Neural cell (in vitro differentiated cells): ENCODE data around the gene PTPN5. TPM values are rescaled to one million over a fixed set of nuclear protein-coding genes. Genes with fewer than 3 reads are reported as not detected.

Source experiments
- H2AFZ ChIP-seq: fragments of 200-600, 300-800 bp; sonication (generic), shearing (Covaris generic); 2 replicates; pipeline ENCODE4 v1.6.0; 2014; ENCODE audit warnings: low read depth, mild to moderate bottlenecking, antibody characterized with exemption, low read length, moderate library complexity
- H3F3A ChIP-seq: fragments of 200-600 bp; shearing (Covaris generic); 2 replicates; pipeline ENCODE4 v1.6.1; 2016; ENCODE audit warnings: mild to moderate bottlenecking, moderate library complexity, mixed read lengths, antibody characterized with exemption, low read length; ENCODE audit not compliant: insufficient read depth, poor library complexity, severe bottlenecking
- H3K27ac ChIP-seq: fragments of 200-600, 300-800 bp; sonication (generic), shearing (Covaris generic); 2 replicates; pipeline ENCODE4 v1.5.1; 2014; ENCODE audit warnings: mild to moderate bottlenecking, low read length, moderate library complexity
- H3K27me3 ChIP-seq: fragments of 300-800, 200-600 bp; sonication (generic), shearing (Covaris generic); 2 replicates; pipeline ENCODE4 v1.6.0; 2014; ENCODE audit warnings: mild to moderate bottlenecking, low read depth, low read length, moderate library complexity; ENCODE audit not compliant: insufficient read depth
- H3K36me3 ChIP-seq: fragments of 300-800, 200-600 bp; sonication (generic), shearing (Covaris generic); 2 replicates; pipeline ENCODE4 v1.5.1; 2014; ENCODE audit warnings: mild to moderate bottlenecking, antibody characterized with exemption, low read length, moderate library complexity; ENCODE audit not compliant: insufficient read depth
- H3K4me2 ChIP-seq: fragments of 300-800, 200-600 bp; sonication (generic), shearing (Covaris generic); 2 replicates; pipeline ENCODE4 v1.6.0; 2014; ENCODE audit warnings: mild to moderate bottlenecking, low read length
- H3K4me3 ChIP-seq: fragments of 300-800, 200-600 bp; sonication (generic), shearing (Covaris generic); 2 replicates; pipeline ENCODE4 v1.5.1; 2014; ENCODE audit warnings: mild to moderate bottlenecking, low read length, moderate library complexity
- H3K79me2 ChIP-seq: fragments of 200-600 bp; shearing (Covaris generic); replicated peaks from 2 replicates; pipeline ENCODE4 v1.6.0; 2014; ENCODE audit warnings: mild to moderate bottlenecking, low read length, moderate library complexity; ENCODE audit not compliant: insufficient read depth
- H3K9ac ChIP-seq: fragments of 300-800, 200-600 bp; sonication (generic), shearing (Covaris generic); 2 replicates; pipeline ENCODE4 v1.6.1; 2016; ENCODE audit warnings: mild to moderate bottlenecking, low read length, mixed read lengths
- H3K9me2 ChIP-seq: fragments of 200-600 bp; shearing (Covaris generic); 2 replicates; pipeline ENCODE4 v1.6.1; 2016; ENCODE audit warnings: mild to moderate bottlenecking, low read length, mixed read lengths; ENCODE audit not compliant: insufficient read depth
- H3K9me3 ChIP-seq: fragments of 200-600, 300-800 bp; sonication (generic), shearing (Covaris generic); 2 replicates; pipeline ENCODE4 v1.6.1; 2016; ENCODE audit warnings: mild to moderate bottlenecking, mixed run types, low read length, moderate library complexity, mixed read lengths
- H4K20me1 ChIP-seq: fragments of 200-600 bp; shearing (Covaris generic); 2 replicates; pipeline ENCODE4 v1.6.1; 2016; ENCODE audit warnings: mild to moderate bottlenecking, mixed run types; ENCODE audit not compliant: insufficient read depth
- EP300 ChIP-seq: fragments of 450-650 bp; conservative IDR thresholded peaks from 2 replicates; pipeline ENCODE4 v1.6.1; 2014; ENCODE audit warnings: antibody characterized with exemption, mild to moderate bottlenecking, moderate library complexity; ENCODE audit not compliant: poor library complexity, severe bottlenecking
- EZH2 ChIP-seq: fragments of 200-600, 300-800 bp; shearing (Covaris generic), sonication (generic); IDR thresholded peaks from 2 replicates; pipeline ENCODE4 v1.6.1; 2014; ENCODE audit warnings: antibody characterized with exemption, low read length, borderline replicate concordance, mild to moderate bottlenecking; ENCODE audit not compliant: insufficient read depth, poor library complexity, severe bottlenecking
- MXI1 ChIP-seq: fragments of 450-650 bp; conservative IDR thresholded peaks from 2 replicates; pipeline ENCODE4 v1.6.1; 2014; ENCODE audit warnings: antibody characterized with exemption, mild to moderate bottlenecking; ENCODE audit not compliant: poor library complexity, severe bottlenecking
- POLR2AphosphoS5 ChIP-seq: IDR thresholded peaks from 2 replicates; pipeline ENCODE4 v1.6.1; 2012
- RAD21 ChIP-seq: fragments of 450-650 bp; conservative IDR thresholded peaks from 2 replicates; pipeline ENCODE4 v1.6.1; 2014; ENCODE audit warnings: antibody characterized with exemption, mild to moderate bottlenecking, moderate library complexity
- REST ChIP-seq: IDR thresholded peaks from 2 replicates; pipeline ENCODE4 v1.6.1; 2012; ENCODE audit warnings: borderline replicate concordance
- SMC3 ChIP-seq: fragments of 450-650 bp; conservative IDR thresholded peaks from 2 replicates; pipeline ENCODE4 v1.6.1; 2014; ENCODE audit warnings: antibody characterized with exemption, mild to moderate bottlenecking, moderate library complexity; ENCODE audit not compliant: poor library complexity
- TAF1 ChIP-seq: IDR thresholded peaks from 2 replicates; pipeline ENCODE4 v1.6.1; 2012; ENCODE audit warnings: low read depth
- polyA plus RNA-seq: library from polyadenylated mRNA; depleted of rRNA; stranded (reverse); fragments of >200 nt; gene quantifications from 2 replicates; pipeline ENCODE4 v1.2.3, GENCODE V29; 2014
- TF ChIP-seq, protein P1 (sequence below): fragments of 450-650 bp; IDR thresholded peaks from 2 replicates; pipeline ENCODE4 v1.5.1; 2014; ENCODE audit warnings: antibody characterized with exemption, mild to moderate bottlenecking, moderate library complexity; ENCODE audit not compliant: poor library complexity, severe bottlenecking

The PTPN5 gene
- polyA plus RNA-seq, 1 donor from 2014 or later, result 122 TPM

DNA sequence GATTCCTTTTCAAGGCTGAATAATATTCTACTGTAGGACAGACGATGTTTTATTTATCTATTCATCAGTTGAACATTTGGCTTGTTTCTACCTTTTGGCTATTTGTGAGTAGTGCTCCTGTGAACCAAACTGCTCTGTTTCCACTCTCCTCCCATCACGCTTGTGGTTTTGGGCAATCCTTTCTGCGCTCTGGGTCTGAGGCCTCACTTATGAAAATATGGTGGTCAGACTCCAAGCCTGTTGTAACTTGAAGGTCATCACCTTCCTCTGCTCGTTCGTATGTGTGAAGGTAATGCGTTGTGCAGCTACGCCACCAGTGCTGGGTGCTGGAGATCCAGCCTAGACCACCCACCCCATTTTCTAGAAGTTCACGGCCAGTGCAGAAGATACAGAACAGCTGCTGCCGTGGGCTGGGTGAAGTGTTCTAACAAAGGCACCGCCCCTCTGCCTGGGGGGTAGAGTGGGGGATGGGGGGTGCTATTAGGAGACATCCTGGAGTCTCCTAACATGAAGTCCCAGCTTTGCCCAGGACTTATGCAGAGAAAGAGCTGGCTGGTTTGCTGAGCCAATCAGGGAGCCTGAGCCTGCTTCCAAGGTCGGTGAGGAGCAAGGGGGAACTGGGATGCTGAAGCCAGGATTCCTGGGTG, 21.0 kb downstream of the PTPN5 start:
- no peaks in the 10 kb centered on the region for H3K79me2 ChIP-seq
- no peak overlapping the region for H3K9ac ChIP-seq
- H3F3A ChIP-seq, result no peaks in the 10 kb centered on the region
- H3K9me3 ChIP-seq, result no peaks in the 10 kb centered on the region
- TF ChIP-seq EP300 (no peak), SMC3 (no peak), REST (no peak), POLR2AphosphoS5 (no peak), TAF1 (no peak), MXI1 (no peak), RAD21 (no peak), EZH2 (no peak)
- TF ChIP-seq, protein P1, sequence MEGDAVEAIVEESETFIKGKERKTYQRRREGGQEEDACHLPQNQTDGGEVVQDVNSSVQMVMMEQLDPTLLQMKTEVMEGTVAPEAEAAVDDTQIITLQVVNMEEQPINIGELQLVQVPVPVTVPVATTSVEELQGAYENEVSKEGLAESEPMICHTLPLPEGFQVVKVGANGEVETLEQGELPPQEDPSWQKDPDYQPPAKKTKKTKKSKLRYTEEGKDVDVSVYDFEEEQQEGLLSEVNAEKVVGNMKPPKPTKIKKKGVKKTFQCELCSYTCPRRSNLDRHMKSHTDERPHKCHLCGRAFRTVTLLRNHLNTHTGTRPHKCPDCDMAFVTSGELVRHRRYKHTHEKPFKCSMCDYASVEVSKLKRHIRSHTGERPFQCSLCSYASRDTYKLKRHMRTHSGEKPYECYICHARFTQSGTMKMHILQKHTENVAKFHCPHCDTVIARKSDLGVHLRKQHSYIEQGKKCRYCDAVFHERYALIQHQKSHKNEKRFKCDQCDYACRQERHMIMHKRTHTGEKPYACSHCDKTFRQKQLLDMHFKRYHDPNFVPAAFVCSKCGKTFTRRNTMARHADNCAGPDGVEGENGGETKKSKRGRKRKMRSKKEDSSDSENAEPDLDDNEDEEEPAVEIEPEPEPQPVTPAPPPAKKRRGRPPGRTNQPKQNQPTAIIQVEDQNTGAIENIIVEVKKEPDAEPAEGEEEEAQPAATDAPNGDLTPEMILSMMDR, result no peak
- no peaks in the 10 kb centered on the region for H3K36me3 ChIP-seq
- no peak overlapping the region for H2AFZ ChIP-seq
- H3K4me3 ChIP-seq, result no peak overlapping the region
- no peaks in the 10 kb centered on the region for H4K20me1 ChIP-seq
- H3K9me2 ChIP-seq, result no peaks in the 10 kb centered on the region
- H3K4me2 ChIP-seq, result no peak overlapping the region
- H3K27me3 ChIP-seq, result no peaks in the 10 kb centered on the region
- no peak overlapping the region for H3K27ac ChIP-seq

DNA sequence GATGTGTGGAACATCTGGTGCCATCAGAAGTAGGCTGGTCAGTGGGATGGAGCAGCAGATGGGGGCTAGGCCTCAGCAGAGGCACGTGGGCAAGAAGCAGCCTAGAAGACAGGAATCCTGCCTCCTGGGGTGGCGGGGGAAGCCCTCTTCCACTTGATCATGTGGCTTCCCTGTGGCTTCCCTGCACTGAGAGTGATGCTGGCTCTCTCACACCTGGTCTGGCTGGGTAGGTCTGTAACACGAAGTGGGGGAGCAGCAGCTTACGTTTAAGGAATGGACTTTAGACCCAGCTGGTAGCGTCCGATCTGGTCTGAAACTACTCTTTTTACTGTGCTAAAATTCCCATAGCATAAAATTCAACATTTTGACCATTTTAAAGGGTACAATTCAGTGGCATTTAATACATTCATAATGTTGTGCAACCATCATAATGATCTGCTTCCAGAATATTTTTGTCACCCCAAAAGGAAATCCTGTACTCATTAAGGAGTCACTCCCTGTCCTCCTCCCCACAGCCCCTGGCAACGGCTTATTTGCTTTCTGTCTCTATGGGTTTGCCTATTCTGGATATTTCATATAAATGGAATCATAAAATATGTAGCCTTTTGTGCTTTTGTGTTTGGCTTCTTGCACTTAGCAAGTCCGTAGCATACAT, 21.7 kb downstream of the PTPN5 start:
- Histone ChIP-seq H3K9me3 (no peaks in the 10 kb centered on the region), H3K9ac (no peak overlapping the region), H3F3A (no peaks in the 10 kb centered on the region), H3K4me2 (no peak overlapping the region), H3K9me2 (no peaks in the 10 kb centered on the region), H4K20me1 (no peaks in the 10 kb centered on the region), H3K27me3 (no peaks in the 10 kb centered on the region), H3K79me2 (no peaks in the 10 kb centered on the region), H3K4me3 (no peak overlapping the region), H2AFZ (no peak overlapping the region), H3K27ac (no peak overlapping the region), H3K36me3 (no peaks in the 10 kb centered on the region)
- TF ChIP-seq EP300 (no peak), MXI1 (no peak), EZH2 (no peak), RAD21 (no peak), SMC3 (no peak), POLR2AphosphoS5 (no peak), REST (no peak), TAF1 (no peak)
- TF ChIP-seq, protein P1, result no peak
